Stimulated activated memory B cell treated with anti-CD40 and anti-IgM and Interleukin-4, amounts not matched to agents 10 μg/mL and 1 μg/mL and 100 μg/mL, for 72 hours (primary cell): ENCODE data around the gene HMCN2.
A peak's percentile ranks its signal among the peaks of the same experiment; 100 is the strongest.

Experiments used
- ATAC-seq: fragments of 150-1000 bp; cut with Tn5 transposase; 2 replicates; pipeline ENCODE4 v1.10.0; 2021
- H3K27ac Mint-ChIP-seq: one replicate; pipeline ENCODE4 v1.8.0; 2022; ENCODE audit warnings: mild to moderate bottlenecking, mixed read lengths
- H3K27me3 Mint-ChIP-seq: one replicate; pipeline ENCODE4 v1.8.0; 2022; ENCODE audit warnings: mixed read lengths
- H3K36me3 Mint-ChIP-seq: one replicate; pipeline ENCODE4 v1.8.0; 2022; ENCODE audit warnings: mixed read lengths
- H3K4me1 Mint-ChIP-seq: one replicate; pipeline ENCODE4 v1.8.0; 2022; ENCODE audit warnings: mixed read lengths
- H3K4me3 Mint-ChIP-seq: one replicate; pipeline ENCODE4 v1.8.0; 2022; ENCODE audit warnings: mild to moderate bottlenecking, moderate library complexity, mixed read lengths
- H3K9me3 Mint-ChIP-seq: one replicate; pipeline ENCODE4 v1.8.0; 2022; ENCODE audit warnings: mixed read lengths

HMCN2 gene

GRCh38 chr9:130470269-130470668, 204.7 kb downstream of the HMCN2 start:
- Mint-ChIP-seq H3K27me3 (peaks cover 87% of the 10 kb centered on the region), H3K36me3 (no peaks in the 10 kb centered on the region), H3K4me3 (no peak overlapping the region), H3K9me3 (no peaks in the 10 kb centered on the region), H3K27ac (no peak overlapping the region), H3K4me1 (no peaks in the 10 kb centered on the region)
- ATAC-seq: no peak

GRCh38 chr9:130470950-130471349, 205.4 kb downstream of the HMCN2 start:
- H3K4me3 Mint-ChIP-seq: no peak overlapping the region
- peaks cover 86% of the 10 kb centered on the region for H3K27me3 Mint-ChIP-seq
- H3K36me3 Mint-ChIP-seq: no peaks in the 10 kb centered on the region
- H3K9me3 Mint-ChIP-seq: no peaks in the 10 kb centered on the region
- no peak overlapping the region for H3K27ac Mint-ChIP-seq
- ATAC-seq: no peak
- H3K4me1 Mint-ChIP-seq: no peaks in the 10 kb centered on the region

DNA sequence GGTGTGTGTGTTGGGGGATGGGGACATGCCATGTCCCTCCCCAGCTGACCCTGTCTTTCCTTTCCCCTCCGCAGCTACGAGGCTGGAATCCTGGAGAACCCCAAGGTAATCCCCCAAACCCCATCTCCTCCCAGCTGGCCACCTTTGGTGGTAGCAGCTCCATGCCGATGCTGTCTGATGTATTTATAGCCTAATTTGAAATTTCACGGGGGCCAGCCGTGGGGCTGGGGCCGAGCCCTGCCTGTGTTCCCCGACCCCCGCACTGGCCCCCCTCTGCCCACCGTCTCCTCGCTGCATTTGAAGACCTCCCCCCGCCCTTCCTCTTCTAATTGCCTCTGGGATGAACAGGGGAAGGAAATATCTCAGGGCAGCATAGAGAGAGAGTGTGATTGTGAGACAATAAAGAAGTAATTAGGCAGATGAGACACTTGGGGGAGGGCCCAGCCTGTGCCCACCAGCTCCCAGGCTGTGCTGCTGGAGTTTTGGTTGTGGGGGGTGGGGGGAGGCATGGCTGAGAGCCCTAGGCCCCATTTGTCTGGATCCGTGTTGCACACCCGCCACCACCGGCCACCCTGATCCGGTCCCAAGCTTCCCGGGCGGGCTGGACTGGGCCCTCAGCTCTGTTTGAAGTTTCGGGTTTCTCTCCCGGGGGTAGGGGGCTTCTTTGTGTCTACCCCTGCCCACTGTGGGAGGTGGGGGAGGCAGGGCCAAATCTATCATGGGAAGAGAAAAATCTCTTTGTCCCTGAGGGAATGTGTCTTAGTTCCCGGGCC, 206.0 kb downstream of the HMCN2 start:
- no peaks in the 10 kb centered on the region for H3K9me3 Mint-ChIP-seq
- no peak overlapping the region for H3K27ac Mint-ChIP-seq
- ATAC-seq: no peak
- H3K36me3 Mint-ChIP-seq: no peaks in the 10 kb centered on the region
- no peak overlapping the region for H3K4me3 Mint-ChIP-seq
- peaks cover 86% of the 10 kb centered on the region for H3K27me3 Mint-ChIP-seq
- H3K4me1 Mint-ChIP-seq: no peaks in the 10 kb centered on the region

DNA sequence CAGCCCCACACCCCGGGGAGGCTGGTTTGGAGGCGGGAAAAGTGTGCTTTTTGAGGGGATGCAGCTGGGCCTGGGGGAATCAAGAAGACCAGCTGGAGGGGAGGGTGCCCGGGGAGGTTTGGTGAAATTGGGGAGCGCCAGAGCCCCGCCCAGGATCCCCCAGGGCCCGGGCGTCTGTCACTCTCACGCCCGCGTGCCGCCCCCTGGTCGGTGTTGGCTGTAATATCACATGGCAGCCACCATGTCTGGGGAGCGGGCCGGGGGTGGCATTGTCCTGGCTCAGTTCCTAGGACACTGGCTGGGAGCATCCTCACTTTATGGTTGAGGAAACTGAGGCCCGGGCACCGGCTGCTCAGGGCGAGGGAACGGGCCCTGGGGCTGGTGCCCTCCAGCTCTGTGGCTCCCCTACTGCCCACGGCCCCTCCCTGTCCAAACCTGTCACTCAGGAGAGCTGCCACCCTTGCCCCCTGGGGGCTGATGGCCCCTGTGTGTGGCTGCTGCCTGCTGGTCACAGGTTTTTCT, 206.7 kb downstream of the HMCN2 start:
- ATAC-seq: peak; percentile 14
- Mint-ChIP-seq H3K9me3 (no peaks in the 10 kb centered on the region), H3K27me3 (peaks cover 86% of the 10 kb centered on the region), H3K4me1 (no peaks in the 10 kb centered on the region), H3K4me3 (no peak overlapping the region), H3K36me3 (no peaks in the 10 kb centered on the region), H3K27ac (no peak overlapping the region)

DNA sequence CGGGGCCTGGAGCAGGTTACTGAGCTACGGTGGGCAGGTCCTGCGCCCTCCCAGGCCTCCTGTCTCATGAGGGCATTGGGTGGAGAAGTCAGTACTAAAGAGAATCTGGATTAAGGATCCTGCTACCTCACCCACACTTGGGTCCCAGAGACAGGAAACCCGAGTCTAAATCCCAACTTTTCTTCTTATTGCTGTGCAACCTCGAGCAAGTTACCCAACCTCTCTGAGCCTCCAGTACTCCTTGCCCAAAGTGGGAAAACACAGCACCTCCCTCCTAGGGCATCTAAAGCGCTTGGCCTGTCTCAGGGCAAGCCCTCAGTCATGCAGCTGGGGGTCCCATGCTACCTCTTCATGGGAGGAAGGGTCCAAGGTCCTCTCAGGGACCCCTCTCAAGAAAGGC, 207.4 kb downstream of the HMCN2 start:
- no peaks in the 10 kb centered on the region for H3K36me3 Mint-ChIP-seq
- H3K27me3 Mint-ChIP-seq: peaks cover 86% of the 10 kb centered on the region
- no peaks in the 10 kb centered on the region for H3K9me3 Mint-ChIP-seq
- ATAC-seq: no peak
- no peak overlapping the region for H3K27ac Mint-ChIP-seq
- H3K4me3 Mint-ChIP-seq: no peak overlapping the region
- no peaks in the 10 kb centered on the region for H3K4me1 Mint-ChIP-seq

DNA sequence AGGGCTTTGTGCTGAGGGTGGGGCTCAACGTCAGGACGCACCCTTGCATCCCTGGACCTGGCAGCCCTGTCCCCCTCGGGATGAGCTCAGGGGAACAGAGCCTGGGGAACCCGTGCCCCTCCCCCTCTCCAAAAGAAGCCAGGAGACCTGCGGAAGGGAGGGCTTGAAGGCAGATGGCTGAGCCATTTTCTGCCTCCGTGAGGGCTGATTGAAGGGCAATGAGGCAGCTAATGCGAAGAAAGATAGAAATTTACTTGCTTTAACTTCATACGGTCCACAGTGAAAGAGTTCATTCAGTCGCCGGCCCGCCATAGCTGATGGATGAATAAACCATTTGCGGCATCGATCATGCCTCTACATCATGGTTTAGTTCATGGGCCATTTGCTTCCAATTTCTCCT, 208.0 kb downstream of the HMCN2 start:
- Mint-ChIP-seq H3K4me1 (no peaks in the 10 kb centered on the region), H3K9me3 (no peaks in the 10 kb centered on the region), H3K27ac (no peak overlapping the region), H3K27me3 (peaks cover 87% of the 10 kb centered on the region), H3K36me3 (no peaks in the 10 kb centered on the region), H3K4me3 (no peak overlapping the region)
- no peak for ATAC-seq

DNA sequence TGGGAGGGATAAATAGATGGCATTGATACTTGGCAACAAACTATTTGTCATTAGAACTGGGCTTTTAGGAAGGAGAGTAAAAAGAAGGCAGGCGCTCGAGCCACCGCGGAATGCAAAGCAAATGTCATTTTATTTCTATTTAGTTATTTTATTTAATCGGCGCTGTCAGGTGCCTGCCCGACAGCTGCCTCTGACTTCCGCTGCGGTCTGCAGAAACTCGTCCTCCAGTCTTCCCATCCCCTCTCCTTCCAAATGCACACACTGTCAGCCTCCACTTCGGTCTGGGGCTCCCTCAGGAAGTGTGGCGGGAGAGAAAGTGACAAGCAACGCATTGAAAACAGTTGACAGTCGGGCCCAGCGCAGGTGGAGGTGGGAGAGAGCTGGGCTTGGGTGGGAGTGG, 208.5 kb downstream of the HMCN2 start:
- no peaks in the 10 kb centered on the region for H3K36me3 Mint-ChIP-seq
- no peaks in the 10 kb centered on the region for H3K4me1 Mint-ChIP-seq
- H3K4me3 Mint-ChIP-seq: no peak overlapping the region
- peaks cover 81% of the 10 kb centered on the region for H3K27me3 Mint-ChIP-seq
- H3K27ac Mint-ChIP-seq: no peak overlapping the region
- no peaks in the 10 kb centered on the region for H3K9me3 Mint-ChIP-seq
- no peak for ATAC-seq

GRCh38 chr9:130476151-130476730, 210.7 kb downstream of the HMCN2 start:
- ATAC-seq: no peak
- H3K27ac Mint-ChIP-seq: no peak overlapping the region
- H3K4me1 Mint-ChIP-seq: no peaks in the 10 kb centered on the region
- no peak overlapping the region for H3K4me3 Mint-ChIP-seq
- no peaks in the 10 kb centered on the region for H3K9me3 Mint-ChIP-seq
- H3K27me3 Mint-ChIP-seq: peaks cover 70% of the 10 kb centered on the region
- no peaks in the 10 kb centered on the region for H3K36me3 Mint-ChIP-seq

DNA sequence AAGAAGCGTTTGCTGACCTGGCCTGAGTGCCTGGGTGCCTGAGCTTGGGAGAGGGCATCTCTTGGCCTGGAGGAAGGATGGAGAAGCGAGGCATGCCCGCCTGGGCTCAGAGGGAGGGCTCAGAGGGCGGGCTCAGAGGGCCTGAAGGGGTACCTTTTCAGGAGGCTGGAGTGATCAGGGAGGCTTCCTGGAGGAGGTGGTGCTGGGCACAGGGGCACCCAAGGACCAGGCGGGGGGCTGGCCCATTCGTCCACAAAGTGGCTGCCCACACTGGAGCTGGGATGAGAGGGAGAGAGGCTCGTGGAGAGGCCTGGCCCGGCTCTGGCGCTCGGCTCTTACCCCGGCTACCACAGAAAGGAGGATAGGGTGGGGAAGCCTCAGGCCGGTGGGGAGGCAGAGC, 212.0 kb downstream of the HMCN2 start:
- peak; percentile 3 for ATAC-seq
- no peaks in the 10 kb centered on the region for H3K9me3 Mint-ChIP-seq
- H3K4me3 Mint-ChIP-seq: no peak overlapping the region
- H3K36me3 Mint-ChIP-seq: no peaks in the 10 kb centered on the region
- peaks cover 65% of the 10 kb centered on the region for H3K27me3 Mint-ChIP-seq
- H3K4me1 Mint-ChIP-seq: no peaks in the 10 kb centered on the region
- H3K27ac Mint-ChIP-seq: no peak overlapping the region

DNA sequence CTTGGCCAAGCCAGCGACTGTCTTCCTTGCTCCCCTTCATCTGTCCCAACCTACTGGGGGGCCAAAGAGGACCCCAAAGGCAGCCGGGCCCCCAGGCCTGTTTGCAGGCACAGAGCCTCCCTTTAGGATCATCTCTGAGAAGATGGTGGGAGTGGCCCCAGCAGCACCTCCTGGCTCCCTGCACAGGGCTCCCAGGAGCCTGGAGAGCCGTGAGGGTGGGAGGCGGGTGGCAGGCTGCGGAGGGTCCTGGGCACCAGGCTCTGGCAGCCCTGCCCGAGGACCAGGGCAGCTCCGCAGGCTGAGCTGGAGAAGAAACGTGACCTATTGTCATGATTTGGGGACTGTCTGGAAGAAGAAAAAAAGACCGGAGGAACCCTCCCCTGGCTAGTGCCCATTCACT, 212.6 kb downstream of the HMCN2 start:
- Mint-ChIP-seq H3K4me3 (no peak overlapping the region), H3K4me1 (no peaks in the 10 kb centered on the region), H3K9me3 (no peaks in the 10 kb centered on the region), H3K27me3 (peaks cover 65% of the 10 kb centered on the region), H3K27ac (no peak overlapping the region), H3K36me3 (no peaks in the 10 kb centered on the region)
- ATAC-seq: no peak

DNA sequence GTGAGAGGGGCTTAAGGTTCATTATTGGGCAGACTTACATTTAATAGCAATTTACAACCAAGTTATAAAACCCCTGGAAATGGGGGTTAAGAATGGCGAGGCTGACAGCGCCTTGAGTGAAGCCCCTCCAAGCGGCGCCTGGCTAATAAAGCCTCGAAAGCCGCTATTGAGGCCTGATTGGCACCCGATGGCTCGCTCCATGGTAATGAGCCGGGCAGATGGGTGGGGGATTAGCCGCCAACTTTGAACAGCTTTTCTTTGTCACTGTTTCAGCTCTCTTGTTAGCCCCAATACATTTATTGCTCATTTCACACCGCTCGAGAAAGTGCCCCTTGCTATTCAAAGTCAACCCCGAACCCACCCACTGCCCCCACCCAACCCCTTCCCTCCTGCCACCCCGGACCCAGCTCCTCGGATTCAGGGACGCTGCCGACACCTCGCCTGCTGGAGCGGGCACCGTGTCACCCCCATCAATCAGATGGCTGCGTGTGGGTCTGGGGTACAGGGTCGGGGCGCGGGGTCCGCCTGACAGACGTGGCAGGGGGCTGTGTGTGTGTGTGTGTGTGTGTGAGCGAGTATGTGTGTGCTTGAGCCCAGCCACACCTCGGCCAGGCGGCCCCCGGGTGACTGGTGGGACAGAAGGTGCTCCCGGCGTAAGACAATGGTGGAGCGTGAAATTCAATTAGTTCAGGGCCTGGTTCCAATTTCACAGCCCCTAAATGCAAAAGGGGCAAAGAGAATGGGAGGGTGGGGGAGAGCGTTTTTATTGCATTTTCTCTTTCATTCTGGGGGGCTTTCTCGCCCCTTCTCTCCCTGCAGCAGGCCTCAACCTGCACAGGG, 213.4 kb downstream of the HMCN2 start:
- Mint-ChIP-seq H3K36me3 (no peaks in the 10 kb centered on the region), H3K4me1 (no peaks in the 10 kb centered on the region), H3K27ac (no peak overlapping the region), H3K27me3 (peaks cover 70% of the 10 kb centered on the region), H3K4me3 (no peak overlapping the region), H3K9me3 (no peaks in the 10 kb centered on the region)
- ATAC-seq: no peak

DNA sequence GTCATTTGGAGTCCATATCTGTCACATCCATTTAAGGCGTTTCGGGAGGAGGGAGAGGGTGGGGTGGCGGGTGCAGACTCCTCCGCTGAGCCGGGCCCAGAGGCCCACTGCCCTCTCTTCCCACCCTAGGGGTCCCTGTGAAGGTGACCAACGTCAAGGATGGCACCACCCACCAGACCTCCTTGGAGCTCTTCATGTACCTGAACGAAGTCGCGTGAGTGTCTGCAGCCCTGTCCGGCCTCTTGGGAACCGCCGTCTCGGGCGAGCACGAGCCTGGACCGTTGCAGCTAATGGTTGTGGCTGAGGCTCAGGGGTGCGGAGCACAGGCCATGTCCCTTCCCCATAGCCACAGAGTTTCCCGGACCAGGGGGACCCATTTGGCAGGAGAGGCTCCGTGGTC, 214.0 kb downstream of the HMCN2 start:
- Mint-ChIP-seq H3K4me1 (no peaks in the 10 kb centered on the region), H3K4me3 (no peak overlapping the region), H3K27ac (no peak overlapping the region), H3K27me3 (peaks cover 71% of the 10 kb centered on the region), H3K36me3 (no peaks in the 10 kb centered on the region), H3K9me3 (no peaks in the 10 kb centered on the region)
- no peak for ATAC-seq

DNA sequence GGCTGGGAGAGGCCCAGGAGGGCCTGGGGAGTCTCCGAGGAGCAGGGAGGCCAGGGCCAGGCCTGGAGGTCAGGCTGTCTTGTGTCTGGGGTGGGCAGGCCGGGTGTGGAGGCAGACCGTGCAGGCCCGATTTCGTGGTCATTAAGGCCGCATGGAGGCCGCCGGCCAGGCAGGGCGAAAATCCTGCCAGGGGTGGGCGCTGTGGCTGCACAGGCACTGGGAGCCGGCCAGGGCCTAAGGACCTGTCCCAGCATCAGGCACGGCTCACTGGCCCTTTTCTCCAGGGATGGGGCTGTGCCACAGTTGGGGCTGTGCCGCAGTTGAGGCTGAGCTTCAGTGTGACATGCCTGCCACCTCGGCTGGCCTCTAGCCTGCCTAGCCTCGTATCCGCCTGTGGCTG, 215.1 kb downstream of the HMCN2 start:
- Mint-ChIP-seq H3K27ac (no peak overlapping the region), H3K4me1 (no peaks in the 10 kb centered on the region), H3K4me3 (no peak overlapping the region), H3K9me3 (no peaks in the 10 kb centered on the region), H3K27me3 (peaks cover 62% of the 10 kb centered on the region), H3K36me3 (no peaks in the 10 kb centered on the region)
- ATAC-seq: no peak

DNA sequence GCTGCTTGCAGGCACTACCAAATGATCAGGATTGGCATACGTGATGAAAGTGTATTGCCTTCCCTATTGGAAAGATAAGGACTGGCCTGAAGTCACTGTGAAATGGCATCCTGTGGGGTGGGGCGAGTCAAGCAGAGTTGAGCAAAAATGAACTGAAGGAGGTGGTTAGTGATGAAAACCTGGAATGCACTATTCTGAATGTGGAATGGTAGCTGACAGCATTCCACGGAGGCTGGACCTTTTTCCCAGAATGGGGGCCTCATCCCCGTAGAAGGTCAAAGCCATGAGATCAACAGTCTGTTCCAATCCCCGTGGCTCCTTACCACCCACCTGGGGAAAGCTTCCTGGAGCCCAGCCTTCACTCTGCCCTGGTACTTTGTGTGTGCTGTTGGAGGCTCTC, 216.9 kb downstream of the HMCN2 start:
- no peaks in the 10 kb centered on the region for H3K36me3 Mint-ChIP-seq
- no peak for ATAC-seq
- no peaks in the 10 kb centered on the region for H3K9me3 Mint-ChIP-seq
- H3K4me3 Mint-ChIP-seq: no peak overlapping the region
- no peaks in the 10 kb centered on the region for H3K4me1 Mint-ChIP-seq
- no peak overlapping the region for H3K27ac Mint-ChIP-seq
- peaks cover 46% of the 10 kb centered on the region for H3K27me3 Mint-ChIP-seq

- H3K4me3 Mint-ChIP-seq: no peak overlapping the region
- peaks cover 39% of the 10 kb centered on the region for H3K27me3 Mint-ChIP-seq
- no peaks in the 10 kb centered on the region for H3K4me1 Mint-ChIP-seq
- no peaks in the 10 kb centered on the region for H3K9me3 Mint-ChIP-seq
- no peak overlapping the region for H3K27ac Mint-ChIP-seq
- no peaks in the 10 kb centered on the region for H3K36me3 Mint-ChIP-seq
- no peak for ATAC-seq
Observed at GRCh38 chr9:130483371-130483971, 217.9 kb downstream of the HMCN2 start.
